HG02623 (cell line): Measurements from ENCODE around the gene LIME1.

Source experiments
- ATAC-seq: cut with Tn5 transposase; IDR thresholded peaks from one replicate; pipeline ENCODE4 v1.9.1; 2021; ENCODE audit warnings: moderate library complexity; ENCODE audit not compliant: unreplicated experiment

LIME1 gene

GRCh38 chr20:63696628-63697356, 39.7 kb upstream of the LIME1 start, which contains the start of gene TNFRSF6B:
Gene TNFRSF6B, plus strand, starts transcription at chr20:63696652. Its CDS starts 116 bp downstream, at chr20:63696768.
- ATAC-seq = no peak

GRCh38 chr20:63697357-63697867, 39.1 kb upstream of the LIME1 start:
- no peak for ATAC-seq

- ATAC-seq = no peak
Observed at GRCh38 chr20:63697868-63698545, 38.5 kb upstream of the LIME1 start.

- ATAC-seq = no peak
Observed at GRCh38 chr20:63698739-63699465, 37.6 kb upstream of the LIME1 start.

GRCh38 chr20:63699466-63700198, 36.8 kb upstream of the LIME1 start:
- ATAC-seq = no peak

- ATAC-seq = no peak
Observed at GRCh38 chr20:63700199-63701050, 36.0 kb upstream of the LIME1 start.

GRCh38 chr20:63701051-63701328, 35.5 kb upstream of the LIME1 start:
- ATAC-seq = no peak

- ATAC-seq = no peak
Observed at GRCh38 chr20:63701329-63702035, 35.0 kb upstream of the LIME1 start.

GRCh38 chr20:63702036-63702665, 34.3 kb upstream of the LIME1 start:
- ATAC-seq = no peak

GRCh38 chr20:63702751-63703470, 33.6 kb upstream of the LIME1 start:
- no peak for ATAC-seq

- no peak for ATAC-seq
Observed at GRCh38 chr20:63703471-63703975, 32.9 kb upstream of the LIME1 start.

- no peak for ATAC-seq
Observed at GRCh38 chr20:63703976-63704748, 32.3 kb upstream of the LIME1 start.

GRCh38 chr20:63704749-63705117, 31.7 kb upstream of the LIME1 start:
- ATAC-seq = no peak

- no peak for ATAC-seq
Observed at GRCh38 chr20:63705232-63706026, 31.0 kb upstream of the LIME1 start.

- ATAC-seq = no peak
Observed at GRCh38 chr20:63706027-63706695, 30.3 kb upstream of the LIME1 start.

GRCh38 chr20:63706852-63707557, 29.5 kb upstream of the LIME1 start:
- peak; percentile 26 for ATAC-seq
